Esophagus (tissue), 2 donors: ENCODE data around the gene VPS9D1. TPM values are rescaled to one million over a fixed set of nuclear protein-coding genes. Genes with fewer than 3 reads are reported as not detected.

Experiments
- H3K27ac ChIP-seq, 2 donors: one replicate each; pipeline ENCODE4 v1.5.1; 2013; ENCODE audit warnings: low read depth in 2 of 2, mild to moderate bottlenecking in 2 of 2, inconsistent platforms in 1 of 2, low read length in 1 of 2, moderate library complexity in 1 of 2
- H3K27me3 ChIP-seq, 2 donors: one replicate each; pipeline ENCODE4 v1.6.1; 2013; ENCODE audit warnings: low read length in 2 of 2, control low read depth in 1 of 2, mild to moderate bottlenecking in 1 of 2; ENCODE audit not compliant: insufficient read depth in 2 of 2, control insufficient read depth in 1 of 2
- H3K36me3 ChIP-seq, 2 donors: one replicate each; pipeline ENCODE4 v1.6.1; 2013; ENCODE audit warnings: low read length in 1 of 2; ENCODE audit not compliant: control insufficient read depth in 2 of 2, insufficient read depth in 2 of 2
- H3K4me1 ChIP-seq, 2 donors: one replicate each; pipeline ENCODE4 v1.6.1; 2013; ENCODE audit warnings: low read length in 1 of 2; ENCODE audit not compliant: control insufficient read depth in 2 of 2, insufficient read depth in 2 of 2
- H3K4me3 ChIP-seq, 2 donors: one replicate each; pipeline ENCODE4 v1.5.1; 2013; ENCODE audit warnings: low read length in 2 of 2, mild to moderate bottlenecking in 2 of 2, low read depth in 1 of 2, moderate library complexity in 1 of 2
- H3K9me3 ChIP-seq, 2 donors: one replicate each; pipeline ENCODE4 v1.6.1; 2013; ENCODE audit warnings: mild to moderate bottlenecking in 2 of 2, low read depth in 1 of 2, low read length in 1 of 2, moderate library complexity in 1 of 2; ENCODE audit not compliant: control insufficient read depth in 2 of 2, insufficient read depth in 1 of 2
- WGBS, 2 donors: extraction: QIAGEN DNeasy Blood & Tissue Kit; methylation state at CpG; one replicate each; pipeline ENCODE4 v1.1.7; 2013; 5-methylcytosine and 5-hydroxymethylcytosine counted together
- polyA plus RNA-seq, 2 donors: library from polyadenylated mRNA; stranded (reverse); fragments of 200-250 nt; gene quantifications; one replicate each; pipeline ENCODE4 v1.2.3, GENCODE V29; 2013
- donor health status: healthy with polysubstance abuse.
- donor health status: Bipolar disorder and iron deficiency.

The VPS9D1 gene
- polyA plus RNA-seq, 2 donors, result 26.4 to 37.5 TPM

GRCh38 chr16:89723279-89724250 is 2.9 kb upstream of the VPS9D1 start:
- H3K4me1 ChIP-seq, result peaks cover 9 to 23% of the 10 kb centered on the region in 2 donors
- no peaks in the 10 kb centered on the region for H3K27me3 ChIP-seq
- peaks cover 2 to 21% of the 10 kb centered on the region in 2 donors for H3K36me3 ChIP-seq
- peak overlapping the region; percentile 95 to 99 for H3K27ac ChIP-seq
- peak overlapping the region; percentile 73 to 85 for H3K4me3 ChIP-seq
- H3K9me3 ChIP-seq, result peaks cover 0 to 2% of the 10 kb centered on the region in 2 donors
- WGBS, 2 donors, result 60 to 63% methylated on average over 30 of the region's 30 CpGs

GRCh38 chr16:89722392-89723278 is 1.9 kb upstream of the VPS9D1 start:
- 11 to 19% methylated on average over 48 to 56 of the region's 56 CpGs for WGBS, 2 donors
- H3K4me3 ChIP-seq, result peak overlapping the region; percentile 73 to 85
- peaks cover 0 to 2% of the 10 kb centered on the region in 2 donors for H3K9me3 ChIP-seq
- peaks cover under 1 to 18% of the 10 kb centered on the region in 2 donors for H3K36me3 ChIP-seq
- peaks cover 9 to 30% of the 10 kb centered on the region in 2 donors for H3K4me1 ChIP-seq
- peak overlapping the region; percentile 95 to 99 for H3K27ac ChIP-seq
- H3K27me3 ChIP-seq, result no peaks in the 10 kb centered on the region

GRCh38 chr16:89721546-89722391 is 1.1 kb upstream of the VPS9D1 start:
- Histone ChIP-seq H3K36me3 (peaks cover 0 to 14% of the 10 kb centered on the region in 2 donors), H3K27ac (peak overlapping the region; percentile 95 to 99), H3K4me1 (peaks cover 9 to 30% of the 10 kb centered on the region in 2 donors), H3K4me3 (peak overlapping the region; percentile 73 to 85), H3K9me3 (peaks cover 2 to 3% of the 10 kb centered on the region in 2 donors), H3K27me3 (no peaks in the 10 kb centered on the region)
- 0% methylated on average over 73 to 112 of the region's 112 CpGs for WGBS, 2 donors

- WGBS, 2 donors, result 0 to 1% methylated on average over 26 to 29 of the region's 29 CpGs
- Histone ChIP-seq H3K27me3 (no peaks in the 10 kb centered on the region), H3K4me1 (peaks cover 9 to 30% of the 10 kb centered on the region in 2 donors), H3K4me3 (peak overlapping the region; percentile 73 to 85), H3K9me3 (peaks cover 2 to 3% of the 10 kb centered on the region in 2 donors), H3K27ac (peak overlapping the region; percentile 95 to 99), H3K36me3 (peaks cover 0 to 14% of the 10 kb centered on the region in 2 donors)
Observed at GRCh38 chr16:89720551-89720812, 216 bp downstream of the VPS9D1 start.

GRCh38 chr16:89717688-89718505 is 2.8 kb downstream of the VPS9D1 start:
- no peaks in the 10 kb centered on the region for H3K27me3 ChIP-seq
- peaks cover 2 to 3% of the 10 kb centered on the region in 2 donors for H3K9me3 ChIP-seq
- H3K4me3 ChIP-seq, result no peak overlapping the region
- H3K4me1 ChIP-seq, result peaks cover 3 to 18% of the 10 kb centered on the region in 2 donors
- H3K36me3 ChIP-seq, result no peaks in the 10 kb centered on the region
- H3K27ac ChIP-seq, result no peak overlapping the region
- WGBS, 2 donors, result 81 to 82% methylated on average over 24 of the region's 24 CpGs

GRCh38 chr16:89716916-89717687 is 3.6 kb downstream of the VPS9D1 start:
- no peaks in the 10 kb centered on the region for H3K36me3 ChIP-seq
- H3K4me1 ChIP-seq, result peaks cover 0 to 18% of the 10 kb centered on the region in 2 donors
- WGBS, 2 donors, result 86 to 88% methylated on average over 28 to 29 of the region's 29 CpGs
- no peaks in the 10 kb centered on the region for H3K27me3 ChIP-seq
- H3K27ac ChIP-seq, result no peak overlapping the region
- H3K9me3 ChIP-seq, result peaks cover 0 to 3% of the 10 kb centered on the region in 2 donors
- no peak overlapping the region for H3K4me3 ChIP-seq

- 92% methylated on average over 12 to 15 of the region's 15 CpGs for WGBS, 2 donors
- Histone ChIP-seq H3K9me3 (peaks cover 0 to 3% of the 10 kb centered on the region in 2 donors), H3K36me3 (no peaks in the 10 kb centered on the region), H3K27me3 (no peaks in the 10 kb centered on the region), H3K27ac (no peak overlapping the region), H3K4me1 (peaks cover 0 to 20% of the 10 kb centered on the region in 2 donors), H3K4me3 (no peak overlapping the region)
Observed at GRCh38 chr16:89716493-89716892, 4.2 kb downstream of the VPS9D1 start.

- Histone ChIP-seq H3K4me1 (peaks cover 3 to 7% of the 10 kb centered on the region in 2 donors), H3K27ac (no peak overlapping the region), H3K36me3 (peaks cover 0 to 11% of the 10 kb centered on the region in 2 donors), H3K9me3 (peaks cover 2 to 3% of the 10 kb centered on the region in 2 donors), H3K27me3 (no peaks in the 10 kb centered on the region), H3K4me3 (peak overlapping the region; percentile 43 to 58)
- WGBS, 2 donors, result 11 to 16% methylated on average over 13 to 22 of the region's 22 CpGs
Observed at GRCh38 chr16:89712274-89712781, 8.4 kb downstream of the VPS9D1 start.
